COLO829 (cell line): ENCODE results near the gene PALD1.
"Not testable (repeated sequence)": the region's sequence is repeated elsewhere in the genome, so short reads cannot be mapped to it uniquely, and the experiment has no call there.

Experiments
- DNase-seq: peaks from one replicate; pipeline ENCODE4 v3.0.0; 2012; ENCODE audit warnings: low spot score

Gene PALD1

DNA sequence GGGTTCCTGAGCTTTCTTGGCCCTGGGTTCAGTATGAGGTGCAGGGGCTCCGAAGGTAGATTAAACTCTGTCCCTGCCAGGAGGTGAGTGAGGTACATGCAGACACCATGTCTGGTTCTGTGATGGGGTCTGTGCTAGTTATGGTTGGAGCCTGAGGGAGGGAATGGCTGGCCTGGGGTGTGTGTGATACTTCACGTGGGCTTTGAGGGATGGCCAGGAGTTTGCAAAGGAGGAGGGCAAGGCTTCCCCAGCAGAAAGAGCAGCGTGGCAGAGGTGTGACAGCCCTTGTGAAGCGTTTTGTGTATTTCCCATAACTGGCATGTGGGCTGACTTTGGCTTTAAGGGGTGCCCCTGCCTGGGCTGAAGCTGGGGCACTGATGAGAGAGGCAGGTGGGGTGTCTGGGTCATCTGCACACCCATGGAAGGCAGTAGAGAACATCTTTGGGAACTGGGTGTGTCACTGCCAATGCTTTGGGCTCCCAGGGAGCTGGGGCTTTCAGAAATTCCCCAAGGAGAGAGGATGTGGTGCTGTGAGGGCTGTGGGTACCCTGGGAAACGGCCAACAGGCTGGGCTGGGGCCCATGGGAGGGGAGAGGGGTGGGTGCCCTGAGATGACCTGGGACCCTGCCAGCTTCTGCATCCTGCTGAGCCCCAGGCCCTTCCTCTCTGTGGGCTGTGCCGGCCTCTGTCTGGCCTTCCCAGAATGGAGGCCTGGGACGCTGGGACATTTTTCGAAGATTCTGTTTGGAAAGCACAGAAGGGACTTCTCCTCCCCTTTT lies 4.6 kb downstream of the PALD1 start:
- no peak for DNase-seq

DNA sequence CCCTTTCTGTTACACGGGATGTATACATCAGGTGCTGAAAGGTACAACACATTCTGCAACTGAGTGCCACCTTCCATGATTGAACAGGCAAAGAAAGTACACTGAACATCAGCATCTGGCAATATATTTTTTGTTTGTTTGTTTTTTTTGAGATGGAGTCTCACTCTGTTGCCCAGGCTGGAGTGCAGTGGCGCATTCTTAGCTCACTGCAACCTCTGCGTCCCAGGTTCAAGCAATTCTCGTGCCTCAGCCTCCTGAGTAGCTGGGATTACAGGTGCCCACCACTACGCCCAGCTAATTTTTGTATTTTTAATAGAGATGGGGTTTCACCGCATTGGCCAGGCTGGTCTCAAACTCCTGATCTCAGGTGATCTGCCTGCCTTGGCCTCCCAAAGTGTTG lies 5.3 kb downstream of the PALD1 start:
- DNase-seq: not testable (repeated sequence)

GRCh38 chr10:70487824-70488223 lies 9.3 kb downstream of the PALD1 start:
- no peak for DNase-seq

- DNase-seq: no peak
Measured at GRCh38 chr10:70490142-70490541, 11.6 kb downstream of the PALD1 start.

- DNase-seq: no peak
Measured at GRCh38 chr10:70491614-70492013, 13.0 kb downstream of the PALD1 start.

- DNase-seq: no peak
Measured at GRCh38 chr10:70492786-70493659, 14.5 kb downstream of the PALD1 start.

DNA sequence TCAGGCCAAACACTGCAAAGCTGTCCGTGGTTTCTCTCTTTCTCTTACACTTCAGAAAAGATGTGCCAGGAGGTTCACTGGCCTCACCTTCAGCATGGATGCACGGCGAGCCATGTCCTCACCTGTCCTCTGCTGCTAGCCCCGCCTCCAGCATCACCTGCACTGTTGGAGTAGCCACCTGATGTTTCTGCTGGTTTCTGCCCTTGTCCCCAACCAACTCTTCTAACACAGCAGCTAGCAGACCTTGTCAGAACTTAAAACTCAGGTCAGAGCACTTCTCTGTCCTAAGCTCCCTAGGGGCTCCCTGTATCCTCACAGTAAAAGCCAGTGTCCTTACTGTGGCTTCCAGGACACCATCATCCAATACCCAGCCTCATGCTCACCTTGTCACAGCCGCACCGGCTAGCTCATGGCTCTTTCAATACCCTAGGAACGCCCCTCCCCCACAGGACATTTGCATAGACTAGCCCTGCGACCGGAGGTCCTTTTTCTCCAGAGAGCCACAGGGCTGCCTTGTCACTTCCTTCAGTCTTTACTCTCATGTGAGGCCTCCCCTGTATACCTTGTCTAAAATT lies 15.2 kb downstream of the PALD1 start:
- no peak for DNase-seq

DNA sequence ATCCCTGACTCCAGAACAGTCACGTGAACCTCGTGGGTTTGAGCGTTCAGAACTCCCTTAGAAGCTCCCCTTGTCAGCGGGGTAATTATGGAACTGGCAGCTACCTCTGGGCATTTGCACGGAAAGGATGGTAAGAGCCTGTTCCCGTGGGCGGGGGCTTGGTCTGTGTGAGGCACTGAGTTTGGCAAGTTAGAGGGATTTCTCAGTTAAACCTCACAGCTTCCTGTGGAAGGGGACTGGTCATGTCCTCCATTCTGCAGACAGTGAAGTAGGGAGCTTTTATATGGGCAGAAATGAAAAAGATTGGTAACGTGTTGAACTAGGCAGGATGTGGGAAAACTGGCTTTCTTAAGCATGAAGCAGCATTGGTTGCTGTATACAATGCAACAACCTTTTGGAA lies 16.0 kb downstream of the PALD1 start:
- no peak for DNase-seq

GRCh38 chr10:70494966-70495365 lies 16.4 kb downstream of the PALD1 start:
- DNase-seq: no peak

DNA sequence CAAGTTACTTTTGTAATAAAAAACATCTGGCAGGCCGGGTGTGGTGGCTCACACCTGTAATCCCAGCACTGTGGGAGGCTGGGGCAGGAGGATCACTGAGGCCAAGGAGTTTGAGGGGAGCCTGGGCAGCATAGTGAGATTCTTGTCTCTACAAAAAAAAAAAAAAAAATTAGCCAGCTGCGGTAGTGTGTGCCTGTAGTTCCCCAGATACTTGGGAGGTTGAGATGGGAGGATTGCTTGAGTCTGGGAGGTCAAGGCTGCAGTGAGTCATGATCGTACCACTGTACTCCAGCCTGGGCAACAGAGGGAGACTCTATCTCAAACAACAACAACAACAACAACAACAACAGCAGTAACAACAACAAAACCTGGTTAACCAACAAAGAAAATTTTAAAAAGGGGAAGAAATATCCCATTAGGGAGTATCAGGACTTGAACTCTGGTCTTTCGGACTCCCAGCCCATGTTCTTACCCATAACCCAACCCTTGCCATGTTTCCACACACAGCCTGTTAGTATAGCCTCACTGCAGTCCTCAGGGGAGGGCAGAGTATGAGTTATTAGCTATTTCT lies 17.2 kb downstream of the PALD1 start:
- DNase-seq: no peak

GRCh38 chr10:70496341-70497119 lies 18.0 kb downstream of the PALD1 start:
- DNase-seq: no peak

DNA sequence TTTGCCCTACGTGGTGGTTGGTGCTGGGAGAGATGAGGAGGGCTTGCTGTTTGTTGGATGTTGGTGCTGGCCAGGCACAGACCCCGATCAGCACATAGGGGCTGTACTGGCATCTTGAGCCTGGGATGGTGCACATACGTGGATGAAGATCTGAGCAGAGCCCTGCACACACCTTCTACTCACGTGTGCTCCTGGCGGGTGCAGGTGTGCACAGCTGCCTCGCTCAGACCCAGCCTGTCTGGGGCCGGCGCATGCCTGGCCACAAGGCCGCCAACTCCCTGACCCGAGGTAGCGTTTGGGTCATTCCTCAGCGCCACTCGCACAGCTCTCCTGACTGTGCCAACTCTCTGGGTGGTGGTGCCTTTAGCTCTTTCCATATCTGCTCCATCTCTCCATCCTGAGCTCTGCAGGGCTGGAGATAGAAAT lies 18.6 kb downstream of the PALD1 start:
- no peak for DNase-seq

GRCh38 chr10:70498970-70499835 lies 20.6 kb downstream of the PALD1 start:
- no peak for DNase-seq

- no peak for DNase-seq
Measured at GRCh38 chr10:70499836-70500167, 21.2 kb downstream of the PALD1 start.

GRCh38 chr10:70500368-70500767 lies 21.8 kb downstream of the PALD1 start:
- DNase-seq: no peak

DNA sequence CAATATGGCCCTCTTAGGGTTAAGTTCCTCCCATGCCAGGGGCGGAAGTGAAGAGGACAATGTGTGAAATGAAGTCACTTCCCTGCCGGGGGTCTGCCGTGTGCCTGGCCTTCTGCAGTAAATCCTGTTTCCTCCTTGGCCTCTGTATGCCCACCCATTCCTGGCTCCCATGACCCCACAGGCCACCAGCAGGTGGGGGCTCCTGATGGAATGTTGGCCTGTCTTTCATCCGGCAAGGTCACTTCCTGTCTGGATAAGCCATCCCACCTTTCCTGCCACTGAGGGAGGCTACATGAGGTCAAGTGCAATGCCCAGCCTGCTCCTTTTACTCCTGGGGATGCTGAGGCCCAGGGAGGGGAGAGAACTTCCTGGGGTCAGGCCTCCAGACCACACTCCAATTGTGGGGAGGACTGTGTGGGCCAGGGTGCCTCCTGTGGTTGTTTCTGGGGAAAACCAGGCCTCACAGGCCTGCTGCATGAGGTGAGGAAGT lies 22.3 kb downstream of the PALD1 start:
- no peak for DNase-seq

GRCh38 chr10:70502406-70502805 lies 23.8 kb downstream of the PALD1 start:
- DNase-seq: no peak

DNA sequence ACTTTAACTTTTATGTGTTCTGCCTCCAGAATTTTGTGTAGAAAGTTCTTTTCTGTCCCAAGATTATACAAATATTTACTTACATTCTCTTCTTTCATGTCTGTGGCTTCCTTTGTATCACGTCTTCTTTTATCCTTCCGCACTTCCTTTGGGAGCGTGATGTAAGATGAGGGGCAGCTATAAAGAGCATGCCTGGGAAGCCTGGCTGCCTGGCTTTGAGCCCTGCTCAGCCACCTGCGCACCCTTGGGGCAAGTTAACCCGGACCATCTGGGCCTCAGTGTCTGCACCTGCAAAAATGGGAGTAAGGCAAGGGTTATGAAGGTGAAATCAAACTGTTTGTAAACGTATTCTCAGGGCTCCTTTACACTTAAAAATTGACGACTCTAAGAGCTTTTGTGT lies 25.2 kb downstream of the PALD1 start:
- no peak for DNase-seq

DNA sequence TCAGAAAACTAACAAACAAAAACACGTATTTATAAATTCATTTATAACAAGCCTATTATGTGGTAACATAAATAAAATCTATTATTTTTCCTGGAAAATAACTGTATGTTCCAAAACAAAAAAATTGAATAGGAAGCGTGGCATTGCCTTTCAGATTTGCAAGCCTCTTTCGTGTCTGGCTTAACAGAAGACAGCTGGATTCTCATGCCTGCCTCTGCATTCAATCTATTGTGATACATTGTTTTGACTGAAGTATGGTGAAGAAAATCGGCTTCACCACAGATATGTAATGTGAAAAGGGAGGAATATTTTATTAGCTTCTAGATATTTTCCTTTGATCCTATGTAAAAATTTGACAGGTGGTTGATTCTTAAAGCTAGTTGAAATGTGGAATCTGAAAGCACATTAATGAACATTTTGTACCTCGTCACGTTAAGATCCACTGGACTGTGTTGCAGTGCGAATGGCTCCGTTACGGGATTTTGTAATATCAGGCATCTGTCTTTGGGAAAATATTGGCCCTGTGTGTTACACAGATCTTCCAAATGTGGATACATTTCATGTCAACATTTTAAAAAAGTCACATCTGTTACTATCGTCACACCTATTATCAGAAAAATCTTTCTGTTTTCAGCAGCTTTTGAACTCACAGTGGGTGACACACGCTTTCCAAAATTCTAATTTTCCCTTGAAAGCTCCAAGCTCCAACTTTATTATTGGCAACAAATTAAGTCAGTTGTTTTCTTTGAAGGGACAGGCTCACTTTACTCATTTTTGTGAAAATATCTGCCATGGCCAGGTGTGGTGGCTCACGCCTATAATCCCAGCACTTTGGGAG lies 26.2 kb downstream of the PALD1 start:
- DNase-seq: no peak

DNA sequence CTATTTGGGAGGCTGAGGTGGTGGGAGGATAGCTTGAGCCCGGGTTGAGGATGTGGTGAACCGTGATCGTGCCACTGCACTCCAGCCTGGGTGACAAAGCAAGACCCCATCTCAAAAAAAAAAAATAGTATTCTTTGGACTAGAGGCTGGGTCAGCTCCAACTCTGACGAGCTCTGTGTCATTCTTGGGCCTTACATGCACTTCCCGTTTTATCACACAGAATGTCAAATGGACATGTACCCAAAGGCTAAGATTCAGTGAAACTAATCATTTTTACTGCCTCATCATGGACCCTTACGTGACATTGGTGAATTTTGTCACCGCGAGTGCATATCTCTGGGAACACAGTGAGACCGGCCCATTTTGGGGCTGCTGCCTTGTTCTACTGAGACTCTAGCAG lies 27.3 kb downstream of the PALD1 start:
- no peak for DNase-seq
